Transverse colon (tissue), 4 donors: ENCODE results near the gene UBD. TPM values are rescaled to one million over a fixed set of nuclear protein-coding genes. Genes with fewer than 3 reads are reported as not detected.

Source experiments
- DNase-seq: peaks from one replicate; pipeline ENCODE4 v3.0.0-alpha.2; 2019
- H3K27ac ChIP-seq, 4 donors: fragments of 200-600 bp; sonication (generic); 2 replicates each; pipeline ENCODE4 v1.5.1; 2016 to 2018; ENCODE audit warnings: inconsistent platforms in 4 of 4
- H3K27me3 ChIP-seq: fragments of 200-600 bp; sonication (generic); 2 replicates; pipeline ENCODE4 v1.5.1; 2017; ENCODE audit warnings: inconsistent platforms
- H3K36me3 ChIP-seq, 4 donors: fragments of 200-600 bp; sonication (generic); 2 replicates each; pipeline ENCODE4 v1.5.1; 2017 to 2019; ENCODE audit warnings: inconsistent platforms in 4 of 4
- H3K4me1 ChIP-seq, 4 donors: fragments of 200-600 bp; sonication (generic); 2 replicates each; pipeline ENCODE4 v1.5.1; 2017 to 2020; ENCODE audit warnings: inconsistent platforms in 4 of 4
- H3K4me3 ChIP-seq, 4 donors: fragments of 200-600 bp; sonication (generic); 1 replicate in 1 of 4; 2 replicates in 3 of 4; pipeline versions ENCODE4 v1.5.1 to v1.6.1; 2017 to 2019; ENCODE audit warnings: inconsistent platforms in 4 of 4
- H3K9me3 ChIP-seq, 2 donors: fragments of 200-600 bp; sonication (generic); 2 replicates each; pipeline ENCODE4 v1.5.1; 2017 to 2019; ENCODE audit warnings: inconsistent platforms in 2 of 2
- CTCF ChIP-seq, 5 experiments: fragments of 200-600 bp in 3 of 5; fragments of 450-650 bp in 2 of 5; sonication (generic) in 3 of 5; IDR thresholded peaks; 1 replicate in 2 of 5; 2 replicates in 3 of 5; pipeline ENCODE4 v1.5.1; 2016 to 2017; ENCODE audit warnings: antibody characterized with exemption in 5 of 5, inconsistent platforms in 3 of 5, mild to moderate bottlenecking in 2 of 5, moderate library complexity in 1 of 5
- EP300 ChIP-seq: sonication (generic); formaldehyde crosslinking; IDR thresholded peaks from one replicate; pipeline ENCODE4 v1.6.1; 2017; ENCODE audit warnings: antibody characterized with exemption, low read depth
- POLR2A ChIP-seq: fragments of 450-650 bp; IDR thresholded peaks from one replicate; pipeline ENCODE4 v1.6.1; 2016; ENCODE audit warnings: antibody characterized with exemption, mild to moderate bottlenecking, moderate library complexity
- POLR2AphosphoS5 ChIP-seq, 3 donors: sonication (generic); formaldehyde crosslinking; IDR thresholded peaks; one replicate each; pipeline ENCODE4 v1.6.1; 2016; ENCODE audit warnings: antibody characterized with exemption in 3 of 3
- WGBS, 2 donors: methylation state at CpG; one replicate each; pipeline ENCODE4 v1.1.5; 2018; ENCODE audit warnings: low coverage in 1 of 2; 5-methylcytosine and 5-hydroxymethylcytosine counted together
- in situ Hi-C, 4 donors: fragments of 200-750 bp; cut with MboI; loops; one replicate each; pipeline versions ENCODE4 v1.15.0 to v1.15.1; 2017; ENCODE audit warnings: low sequenced_read_pairs in 3 of 4, low pct_ligation_motif_present in 1 of 4, low pct_unique_long_range_greater_than_20kb in 1 of 4
- intact Hi-C: fragments of 100-400 bp; cut with DNase I; formaldehyde crosslinking; loops from one replicate; pipeline ENCODE4 v1.15.1; 2023; ENCODE audit warnings: low total_unique reads
- total RNA-seq, 4 donors: library from RNA; depleted of rRNA; stranded (reverse); fragments of >200 nt; gene quantifications; one replicate each; pipeline ENCODE4 v1.1.0, GENCODE V29; 2016

The UBD gene
- total RNA-seq, 4 donors from 2014 or later, result 0.96 to 8.4 TPM; not detected in 2

- H3K27ac ChIP-seq, result no peak overlapping the region
- H3K36me3 ChIP-seq, result no peaks in the 10 kb centered on the region
- in situ Hi-C loops (no loop called here), intact Hi-C loops (no loop called here)
- DNase-seq, result no peak
- no peak overlapping the region for H3K4me3 ChIP-seq
- peaks cover 26% of the 10 kb centered on the region for H3K27me3 ChIP-seq
- WGBS, 2 donors, result 50 to 60% methylated on average over 1 to 3 of the region's 3 CpGs
- TF ChIP-seq POLR2AphosphoS5 (IDR thresholded peaks at IDR 0.05), result no peak
- no peak for TF ChIP-seq EP300
- no peak for TF ChIP-seq POLR2A
- no peak for TF ChIP-seq CTCF (IDR thresholded peaks at IDR 0.05)
- no peaks in the 10 kb centered on the region for H3K9me3 ChIP-seq
- no peaks in the 10 kb centered on the region for H3K4me1 ChIP-seq
Measured at GRCh38 chr6:29563435-29563965, 4.0 kb upstream of the UBD start.

GRCh38 chr6:29561606-29562181 is 2.2 kb upstream of the UBD start:
- H3K27ac ChIP-seq, result no peak overlapping the region
- peaks cover 30% of the 10 kb centered on the region for H3K27me3 ChIP-seq
- no peaks in the 10 kb centered on the region for H3K4me1 ChIP-seq
- no peak overlapping the region for H3K4me3 ChIP-seq
- TF ChIP-seq EP300, result no peak
- TF ChIP-seq POLR2AphosphoS5 (IDR thresholded peaks at IDR 0.05), result no peak
- TF ChIP-seq CTCF (IDR thresholded peaks at IDR 0.05), result no peak
- no peak for TF ChIP-seq POLR2A
- intact Hi-C loops (no loop called here), in situ Hi-C loops (no loop called here)
- no peak for DNase-seq
- WGBS, 2 donors, result 83 to 85% methylated on average over 1 of the region's 1 CpG
- no peaks in the 10 kb centered on the region for H3K9me3 ChIP-seq
- no peaks in the 10 kb centered on the region for H3K36me3 ChIP-seq

GRCh38 chr6:29561091-29561490 is 1.6 kb upstream of the UBD start:
- TF ChIP-seq CTCF (IDR thresholded peaks at IDR 0.05), result no peak
- TF ChIP-seq EP300, result no peak
- TF ChIP-seq POLR2A, result no peak
- no peak for TF ChIP-seq POLR2AphosphoS5 (IDR thresholded peaks at IDR 0.05)
- Histone ChIP-seq H3K27me3 (peaks cover 30% of the 10 kb centered on the region), H3K4me3 (no peak overlapping the region), H3K27ac (no peak overlapping the region), H3K9me3 (no peaks in the 10 kb centered on the region), H3K36me3 (no peaks in the 10 kb centered on the region), H3K4me1 (no peaks in the 10 kb centered on the region)
- in situ Hi-C loops, result no loop called here
- intact Hi-C loops, result no loop called here
- DNase-seq, result no peak

GRCh38 chr6:29558439-29559079 is 973 bp downstream of the UBD start:
- intact Hi-C loops (no loop called here), in situ Hi-C loops (no loop called here)
- TF ChIP-seq CTCF (IDR thresholded peaks at IDR 0.05) (no peak), EP300 (no peak), POLR2A (no peak), POLR2AphosphoS5 (IDR thresholded peaks at IDR 0.05) (no peak)
- H3K27me3 ChIP-seq, result peaks cover 44% of the 10 kb centered on the region
- no peak for DNase-seq
- no peak overlapping the region for H3K4me3 ChIP-seq
- no peak overlapping the region for H3K27ac ChIP-seq
- 86 to 93% methylated on average over 12 to 22 of the region's 22 CpGs for WGBS, 2 donors
- peaks cover 0 to 6% (median 4%) of the 10 kb centered on the region in 4 donors for H3K4me1 ChIP-seq
- H3K9me3 ChIP-seq, result no peaks in the 10 kb centered on the region
- no peaks in the 10 kb centered on the region for H3K36me3 ChIP-seq
